ENCODE results near the gene PRDM1.

- TF ChIP-seq PATZ1 (CRISPR knock-in tag; IDR thresholded peaks at IDR 0.05; ENCODE audit: borderline replicate concordance) (no peak), CSRNP3 (CRISPR knock-in tag; IDR thresholded peaks at IDR 0.05) (no peak), CREB5 (CRISPR knock-in tag; IDR thresholded peaks at IDR 0.05; ENCODE audit: low read depth) (no peak), ZFP3 (CRISPR knock-in tag; IDR thresholded peaks at IDR 0.05) (no peak), RARB (CRISPR knock-in tag; IDR thresholded peaks at IDR 0.05) (no peak), OSR1 (CRISPR knock-in tag; IDR thresholded peaks at IDR 0.05) (no peak), ZFP30 (CRISPR knock-in tag; IDR thresholded peaks at IDR 0.05) (no peak), ZNF8 (CRISPR knock-in tag; IDR thresholded peaks at IDR 0.05) (no peak), TSHZ2 (CRISPR knock-in tag; IDR thresholded peaks at IDR 0.05) (no peak), CSDC2 (CRISPR knock-in tag; IDR thresholded peaks at IDR 0.05) (no peak), ZNF70 (CRISPR knock-in tag; IDR thresholded peaks at IDR 0.05) (no peak), ISL1 (CRISPR knock-in tag; IDR thresholded peaks at IDR 0.05) (no peak), PPARA (CRISPR knock-in tag; IDR thresholded peaks at IDR 0.05; ENCODE audit: borderline replicate concordance) (no peak)
Measured at GRCh38 chr6:106086814-106087175, 659 bp downstream of the PRDM1 start.
